ENCODE measurements around the gene NTM.

DNA sequence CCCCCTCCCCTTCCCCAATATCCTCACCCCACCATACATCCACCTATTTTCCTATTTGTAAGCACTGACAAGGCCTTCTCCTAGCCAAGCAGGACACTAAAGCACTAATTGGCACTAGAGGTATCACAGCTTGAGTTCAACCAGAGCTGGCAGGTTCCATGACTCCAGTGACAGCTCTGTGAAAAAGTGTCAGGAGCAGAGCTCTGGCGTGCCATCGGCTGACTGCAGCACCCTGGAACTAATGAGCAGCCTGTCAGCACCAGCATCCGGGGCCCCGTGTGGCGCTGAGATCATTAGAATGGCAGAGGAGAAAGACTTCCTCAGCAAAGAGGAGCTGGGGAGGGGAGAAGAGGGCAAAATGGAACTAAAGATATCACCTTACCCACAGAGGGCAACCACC is 847.4 kb downstream of the NTM start:
- no peak for TF ChIP-seq CTCF (IDR thresholded peaks at IDR 0.05)
- TF ChIP-seq POLR2A (IDR thresholded peaks at IDR 0.05), result no peak

Measured in uterus (tissue), 2 donors.